Activated CD4-positive, CD25-positive, alpha-beta regulatory T cell treated with anti-CD3 and anti-CD28 coated beads, Interleukin-2, amount 50 U/mL, for 24 hours (primary cell): ENCODE measurements around the gene HEATR3.

Experiments
- ATAC-seq, 2 donors: fragments of 150-1000 bp; cut with Tn5 transposase; one replicate each; pipeline ENCODE4 v1.10.0; 2021; ENCODE audit warnings: mild to moderate bottlenecking in 1 of 2, moderate library complexity in 1 of 2

The HEATR3 gene, protein sequence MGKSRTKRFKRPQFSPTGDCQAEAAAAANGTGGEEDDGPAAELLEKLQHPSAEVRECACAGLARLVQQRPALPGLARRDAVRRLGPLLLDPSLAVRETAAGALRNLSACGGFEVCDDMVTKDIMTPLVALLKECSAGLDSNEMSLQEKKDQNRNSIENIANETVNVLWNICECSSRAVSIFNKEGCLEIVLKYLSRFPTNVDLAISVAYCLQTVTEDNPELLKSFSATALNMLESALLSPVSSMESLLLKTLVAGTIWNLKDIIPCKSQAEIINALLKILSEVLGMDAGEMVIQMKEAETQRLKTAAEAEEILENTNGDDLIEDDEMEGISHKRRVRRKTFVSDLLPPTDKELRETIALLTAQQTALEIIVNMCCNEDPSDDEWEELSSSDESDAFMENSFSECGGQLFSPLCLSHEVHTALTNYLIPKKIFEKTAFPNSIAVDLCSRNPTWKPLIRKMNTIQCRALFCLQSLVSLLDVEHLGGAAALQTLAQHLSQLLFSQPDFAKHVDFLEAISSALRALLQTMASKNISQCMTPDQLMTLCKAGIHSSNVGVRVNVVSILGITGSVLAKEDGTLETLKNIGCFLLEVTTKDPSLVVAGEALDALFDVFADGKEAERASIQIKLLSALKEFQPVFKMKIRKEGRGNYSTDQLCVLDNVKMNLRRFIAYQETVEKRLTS

DNA sequence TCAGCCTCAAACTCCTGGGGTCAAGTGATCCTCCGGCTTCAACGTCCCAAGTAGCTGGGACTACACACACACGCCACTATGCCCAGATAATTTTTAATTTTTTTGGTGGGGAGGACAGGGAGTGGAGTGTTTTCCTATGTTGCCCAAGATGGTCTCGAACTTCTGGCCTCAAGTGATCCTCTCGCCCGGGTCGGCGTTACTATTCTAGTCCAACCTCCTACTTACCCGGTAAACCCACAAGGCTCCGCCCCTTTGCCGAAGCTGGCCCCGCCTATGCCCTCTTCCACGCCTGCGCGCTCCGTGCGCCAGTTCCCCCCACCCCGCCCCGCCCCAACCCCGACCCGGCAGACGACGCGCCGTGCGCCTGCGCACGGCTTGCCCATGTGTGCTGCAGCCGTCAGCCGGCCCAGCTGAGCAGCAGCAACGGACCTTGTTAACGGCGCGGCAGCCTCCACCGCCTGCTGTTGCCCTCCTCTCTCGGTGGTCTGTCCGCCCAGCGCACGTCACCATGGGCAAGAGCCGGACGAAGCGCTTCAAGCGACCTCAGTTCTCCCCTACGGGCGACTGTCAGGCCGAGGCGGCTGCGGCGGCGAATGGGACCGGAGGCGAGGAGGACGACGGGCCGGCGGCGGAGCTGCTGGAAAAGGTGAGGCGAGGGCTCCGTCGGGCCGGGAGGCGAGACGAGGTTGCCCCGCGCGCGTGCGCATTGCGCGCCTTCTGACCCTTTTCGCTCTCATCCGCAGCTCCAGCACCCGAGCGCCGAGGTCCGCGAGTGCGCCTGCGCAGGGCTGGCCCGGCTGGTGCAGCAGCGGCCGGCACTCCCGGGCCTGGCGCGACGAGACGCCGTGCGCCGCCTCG lies at the start of gene HEATR3:
TSS of gene HEATR3 (plus strand) at position 347 of the 858 bp plus-strand sequence. CDS start at position 509, 162 bp downstream.
- peak; percentile 84 to 85 for ATAC-seq

DNA sequence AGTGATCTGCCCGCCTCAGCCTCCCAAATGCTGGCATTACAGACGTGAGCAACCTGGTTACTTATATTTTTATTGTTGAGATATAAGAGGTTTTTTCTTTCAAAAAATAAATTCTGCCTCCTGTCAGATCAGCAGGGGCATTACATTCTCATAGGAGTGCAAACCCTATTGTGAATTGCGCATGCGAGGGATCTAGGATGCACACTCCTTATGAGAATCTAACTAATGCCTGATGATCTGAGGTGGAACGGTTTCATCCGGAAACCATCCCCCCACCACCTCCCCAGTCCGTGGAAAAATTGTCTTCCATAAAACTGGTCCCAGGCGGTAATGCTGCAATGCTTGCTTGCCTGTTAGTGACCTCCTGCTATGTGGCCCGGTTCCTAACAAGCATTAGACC lies 48.2 kb upstream of the HEATR3 start:
- no peak for ATAC-seq

DNA sequence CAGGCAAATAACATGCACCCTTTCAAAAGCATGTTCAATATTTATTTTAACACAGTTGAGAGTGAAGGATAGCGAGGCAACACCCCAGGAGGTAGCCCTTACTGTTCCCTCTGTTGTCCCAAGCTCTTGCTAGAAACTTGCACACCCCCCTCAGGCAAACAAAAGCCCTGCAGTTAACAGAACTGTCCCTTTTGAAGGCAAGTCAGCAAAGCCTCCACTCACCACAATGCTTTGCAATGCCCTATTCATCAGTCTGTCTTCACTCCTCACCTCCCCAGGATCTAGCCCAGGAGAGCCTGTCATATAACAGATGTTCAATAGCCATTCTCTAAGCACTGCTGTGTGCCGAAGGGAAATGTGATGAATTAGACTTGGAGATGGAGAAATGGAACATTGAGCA lies 44.2 kb upstream of the HEATR3 start:
- ATAC-seq, result no peak

DNA sequence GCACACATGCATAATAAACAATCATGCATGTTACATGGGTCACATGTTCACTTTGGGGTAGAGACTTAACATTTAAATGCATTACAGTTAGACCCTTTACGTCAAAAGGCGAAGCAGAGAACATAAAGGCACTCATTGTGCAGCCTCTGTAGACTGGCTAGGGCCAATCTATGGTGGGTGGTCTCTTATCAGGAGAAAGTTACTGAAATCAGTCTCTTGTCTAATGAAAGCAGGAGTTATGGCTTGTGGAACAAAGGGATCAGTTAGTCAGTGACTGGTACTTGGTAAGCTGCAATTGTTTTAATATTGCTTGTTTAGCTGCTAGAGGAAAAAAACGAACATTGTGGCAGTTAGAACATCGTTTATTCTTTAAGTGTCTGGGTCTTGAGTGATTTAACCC lies 42.1 kb upstream of the HEATR3 start:
- no peak for ATAC-seq

DNA sequence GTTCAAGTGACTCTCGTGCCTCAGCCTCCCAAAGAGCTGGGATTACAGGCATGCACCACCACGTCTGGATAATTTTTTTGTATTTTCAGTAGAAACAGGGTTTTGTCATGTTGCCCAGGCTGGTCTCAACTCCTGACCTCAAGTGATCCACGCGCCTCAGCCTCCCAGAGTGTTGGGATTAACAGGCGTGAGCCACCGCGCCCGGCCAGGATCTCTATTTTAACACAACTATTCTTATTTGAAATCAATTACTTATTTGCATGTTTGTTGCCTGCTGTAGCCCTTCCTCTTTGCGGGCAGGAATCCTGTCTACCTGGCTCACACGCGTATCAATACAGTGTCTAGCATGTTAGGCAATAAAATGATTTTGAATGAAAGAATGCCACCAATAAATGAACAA lies 41.6 kb upstream of the HEATR3 start:
- no peak for ATAC-seq

DNA sequence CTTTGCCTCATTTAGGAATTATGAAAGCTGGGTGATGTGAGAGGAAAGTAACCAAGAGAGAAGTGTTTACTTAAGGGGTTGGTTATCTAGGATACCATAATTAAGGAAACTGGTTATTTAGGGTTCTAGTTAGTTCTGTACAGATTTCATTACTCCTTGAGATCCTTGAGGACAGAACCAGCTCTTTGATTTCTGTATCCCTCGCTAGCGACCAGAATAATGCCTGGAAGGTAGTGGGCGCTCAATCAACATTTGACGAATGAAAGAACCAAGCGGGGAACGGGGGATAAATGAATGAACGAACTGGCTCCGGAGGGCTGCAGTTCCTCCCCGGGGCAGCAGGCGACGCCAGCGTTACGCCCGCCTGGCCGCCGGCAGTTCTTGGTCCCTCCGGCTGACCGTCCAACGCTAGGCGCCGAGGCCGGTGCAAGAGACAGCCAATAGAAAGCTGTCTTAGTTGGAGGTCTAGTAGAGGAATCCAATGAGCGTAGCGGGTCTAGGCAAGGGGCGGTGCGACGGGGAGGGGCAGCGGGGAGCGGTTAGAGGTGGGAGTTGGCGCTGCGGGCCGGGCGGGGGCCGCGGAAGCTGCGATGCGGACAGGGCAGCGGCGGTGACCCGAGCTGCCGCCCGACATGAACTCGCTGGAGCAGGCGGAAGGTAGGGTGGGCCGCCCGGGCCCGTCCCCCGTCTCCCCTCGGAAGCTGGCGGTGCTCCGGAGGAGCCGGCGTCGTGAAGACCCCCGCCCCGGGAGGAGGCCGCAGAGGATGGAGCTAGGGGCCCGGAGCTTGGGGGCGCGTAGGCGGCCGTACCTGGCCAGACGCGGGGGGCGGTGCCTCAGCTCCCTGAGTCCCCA lies 40.9 kb upstream of the HEATR3 start, which contains the start of gene CNEP1R1:
TSS of gene CNEP1R1 (plus strand) at position 542 of the 853 bp plus-strand sequence. CDS start at position 633, 91 bp downstream.
- ATAC-seq, result peak; percentile 100

DNA sequence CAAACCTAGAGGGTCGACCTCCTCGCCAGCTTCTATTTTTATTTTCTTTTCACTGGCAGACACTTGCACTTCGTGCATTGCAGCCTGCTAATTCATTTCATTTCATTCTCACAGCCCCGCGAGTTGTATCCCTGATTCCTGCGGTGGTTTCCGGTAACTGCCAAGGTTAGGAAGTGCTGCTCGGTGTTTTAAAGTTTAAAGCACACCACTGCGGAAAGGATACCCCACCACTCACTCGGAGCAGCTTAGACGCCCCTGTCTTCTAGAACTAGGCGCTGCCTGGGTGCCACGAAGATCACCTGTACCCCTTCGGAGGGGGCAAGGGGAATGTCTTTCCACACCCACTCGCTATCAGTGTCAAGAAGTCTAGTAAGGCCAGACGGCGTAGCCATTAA lies 40.2 kb upstream of the HEATR3 start:
- peak in 1 of 2 donors; percentile 5 for ATAC-seq

DNA sequence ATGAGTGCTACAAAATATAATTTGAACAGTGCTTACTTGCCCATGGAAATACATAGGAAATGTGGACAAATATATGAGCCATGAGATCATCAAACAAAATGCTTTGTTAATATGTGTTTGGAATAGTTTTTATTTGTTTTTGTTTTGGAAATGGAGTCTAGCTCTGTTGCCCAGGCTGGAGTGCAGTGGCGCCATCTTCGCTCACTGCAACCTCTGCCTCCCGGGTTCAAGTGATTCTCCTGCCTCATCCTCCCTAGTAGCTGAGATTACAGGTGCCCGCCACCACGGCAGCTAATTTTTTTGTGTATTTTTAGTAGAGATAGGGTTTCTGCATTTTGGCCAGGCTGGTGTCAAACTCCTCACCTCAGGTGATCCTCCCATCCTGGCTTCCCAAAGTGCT lies 37.9 kb upstream of the HEATR3 start:
- no peak for ATAC-seq

DNA sequence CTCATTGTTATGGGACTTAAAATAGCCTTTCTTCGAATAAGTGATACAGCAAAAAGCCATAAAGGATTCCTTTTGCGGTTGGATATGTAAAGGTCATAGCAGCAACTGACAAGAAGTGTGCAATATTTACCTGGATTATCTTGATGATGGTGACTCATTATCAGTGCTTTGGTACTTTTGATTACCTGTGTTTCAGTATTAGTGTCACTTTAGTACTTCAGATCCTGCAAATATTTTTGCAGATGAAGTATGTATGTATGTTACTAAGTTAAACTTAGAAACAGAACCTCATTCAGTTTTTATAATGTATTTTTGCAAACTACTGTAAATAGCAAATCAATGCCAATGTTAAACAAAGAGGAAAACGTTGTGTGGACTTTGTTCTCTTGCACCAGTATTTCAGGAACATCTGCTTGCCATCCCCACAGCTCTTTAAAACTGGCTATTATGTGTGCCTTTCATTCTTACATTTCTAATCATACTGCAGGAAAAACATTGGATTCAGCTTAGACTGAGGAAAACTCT lies 30.2 kb upstream of the HEATR3 start:
- peak; percentile 63 for ATAC-seq

DNA sequence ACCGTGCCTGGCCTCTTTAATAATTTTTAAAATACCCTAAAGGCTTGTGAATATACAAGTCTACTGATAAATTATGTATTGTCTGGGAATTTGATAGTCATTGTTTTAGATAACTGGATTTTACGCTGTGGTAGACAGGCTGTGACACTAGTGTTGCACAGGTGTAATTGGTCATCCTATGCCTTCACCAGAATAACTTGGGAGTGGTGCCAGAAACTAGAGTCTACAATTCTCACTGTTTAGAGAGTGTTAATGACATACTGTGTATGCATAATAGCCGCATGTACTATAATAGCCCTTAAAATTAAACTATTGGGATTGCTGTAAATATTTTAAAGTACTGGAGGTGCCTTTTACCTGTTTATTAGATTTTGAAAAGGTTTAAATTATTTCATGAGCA lies 29.3 kb upstream of the HEATR3 start:
- no peak for ATAC-seq

DNA sequence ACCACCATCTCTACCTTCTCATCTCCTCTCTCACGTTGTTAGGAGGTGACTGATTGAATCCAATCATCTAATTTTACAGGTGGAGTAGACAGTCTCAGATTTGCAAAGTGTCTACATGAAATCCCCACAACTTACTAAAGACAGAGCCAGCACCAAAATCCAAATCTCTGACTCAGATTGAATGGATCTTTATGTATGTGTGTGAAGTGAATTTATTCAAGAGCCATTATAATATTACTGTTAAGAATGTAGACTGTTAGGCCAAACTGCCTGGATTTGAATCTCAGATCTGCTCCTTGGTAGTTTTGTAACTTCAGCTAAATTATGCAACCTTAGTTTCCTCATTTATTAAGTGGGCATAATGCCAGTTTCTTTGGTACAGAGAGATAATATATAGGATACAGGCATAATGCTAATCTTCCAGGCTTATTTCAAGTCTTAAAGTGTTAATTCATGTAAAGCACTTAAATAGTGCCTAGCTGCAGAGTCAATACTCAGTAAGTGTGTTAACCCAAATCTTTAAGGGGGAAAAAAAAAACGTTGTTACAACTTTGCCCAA lies 28.0 kb upstream of the HEATR3 start:
- no peak for ATAC-seq

DNA sequence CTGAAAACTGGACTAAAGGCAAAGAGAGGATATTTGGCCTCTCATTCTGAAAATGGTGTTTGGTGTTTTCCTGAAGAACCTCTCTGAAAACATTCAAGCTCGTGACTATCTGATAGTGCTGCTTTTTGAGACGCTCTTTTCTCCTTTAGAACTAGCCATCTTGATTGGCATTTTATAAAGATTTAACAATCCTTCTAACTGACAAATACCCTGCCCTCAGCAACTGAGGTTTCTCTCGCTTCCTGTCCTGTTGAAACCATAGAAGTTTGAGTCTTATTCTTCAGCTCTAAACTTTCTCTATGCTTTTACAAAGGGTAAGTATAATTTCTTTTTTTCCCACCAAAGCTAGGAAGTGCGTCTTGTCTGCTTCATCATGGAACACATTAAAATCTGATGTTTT lies 27.5 kb upstream of the HEATR3 start:
- no peak for ATAC-seq

DNA sequence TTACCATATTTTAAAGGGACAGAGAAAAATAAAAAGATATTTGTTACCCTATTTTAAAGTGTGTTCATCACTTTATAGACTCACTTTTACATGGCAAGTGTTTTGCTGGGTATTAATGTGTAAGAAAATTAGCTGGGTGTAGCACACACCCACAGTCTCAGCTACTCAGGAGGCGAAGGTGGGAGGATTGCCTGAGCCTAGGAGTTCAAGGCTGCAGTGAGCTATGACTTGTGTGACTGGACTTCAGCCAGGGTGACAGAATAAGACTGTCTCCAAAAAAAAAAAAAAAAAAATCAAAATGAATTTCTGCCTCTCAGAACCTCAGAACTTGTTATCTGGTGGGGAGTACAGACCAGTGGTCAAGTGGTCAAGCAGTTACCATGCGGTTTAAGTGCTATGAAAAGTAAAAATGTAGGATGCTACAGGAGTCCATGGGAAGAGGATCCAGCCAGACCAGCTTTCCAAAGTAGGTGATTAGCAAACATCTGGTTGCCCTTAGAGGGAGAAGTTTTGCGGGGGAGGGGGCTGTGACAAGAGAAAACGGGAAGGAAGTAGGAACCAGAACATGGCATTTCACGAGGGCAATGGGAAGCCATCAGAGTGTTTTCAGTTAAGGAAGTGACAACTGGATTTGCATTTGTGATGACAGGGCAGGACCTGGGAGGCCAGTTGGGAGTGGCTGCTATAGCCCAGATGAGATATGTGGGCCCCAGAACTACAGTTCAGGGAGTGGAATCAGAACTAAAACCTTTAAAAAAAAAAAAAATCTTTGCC lies 26.8 kb upstream of the HEATR3 start:
- ATAC-seq, result no peak

DNA sequence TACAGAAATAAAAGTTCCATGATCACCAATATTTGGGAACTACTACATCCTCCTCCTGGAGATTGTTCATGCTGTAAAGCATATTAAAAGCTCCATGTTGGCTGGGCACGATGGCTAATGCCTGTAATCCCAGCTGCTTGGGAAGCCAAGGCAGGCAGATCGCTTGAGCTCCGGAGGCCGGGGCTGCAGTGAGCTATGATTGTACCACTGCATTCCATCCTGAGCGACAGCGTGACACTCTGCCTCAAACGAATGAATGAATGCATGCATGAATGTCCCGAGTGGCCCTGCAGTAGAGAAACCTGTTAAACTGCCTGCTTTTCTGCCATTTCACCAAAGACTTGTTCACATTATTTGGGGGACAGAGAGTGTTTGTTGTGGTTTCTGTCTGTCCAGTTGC lies 25.8 kb upstream of the HEATR3 start:
- no peak for ATAC-seq

DNA sequence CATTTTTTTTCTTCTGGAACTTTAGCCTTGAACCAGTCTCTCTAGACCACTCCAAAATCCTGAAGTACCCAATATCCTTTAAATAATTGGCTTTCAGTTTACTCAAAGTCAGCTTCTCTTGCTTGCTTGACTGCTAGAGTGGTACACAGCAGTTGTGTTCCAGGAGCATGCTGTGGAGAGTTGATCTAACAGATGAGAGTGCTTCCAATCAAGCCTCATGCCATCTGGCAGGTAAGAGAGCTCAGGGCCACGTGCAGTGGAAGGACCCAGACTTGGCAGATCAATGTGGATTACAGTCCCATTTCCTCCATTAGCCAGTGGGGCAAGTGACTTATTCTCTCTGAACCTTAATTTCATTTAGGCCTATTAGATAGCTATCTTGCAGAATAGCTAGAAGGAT lies 25.1 kb upstream of the HEATR3 start:
- ATAC-seq, result no peak

DNA sequence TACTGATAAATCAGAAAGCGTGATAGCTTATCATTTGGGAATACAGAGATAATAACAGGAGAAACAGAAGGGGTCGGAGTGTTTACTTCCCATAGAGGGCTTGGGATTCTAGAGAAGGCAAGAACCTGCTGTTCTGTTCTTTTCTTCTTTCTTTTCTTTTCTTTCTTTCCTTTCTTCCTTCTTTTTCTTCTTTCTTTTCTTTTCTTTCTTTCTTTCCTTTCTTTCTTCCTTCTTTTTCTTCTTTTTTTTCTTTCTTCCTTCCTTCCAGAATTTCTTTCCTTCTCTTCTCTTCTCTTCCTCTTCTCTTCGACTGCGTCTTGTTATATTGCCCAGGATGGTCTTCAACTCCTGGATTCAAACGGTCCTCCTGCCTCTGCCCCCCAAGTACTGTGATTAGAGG lies 22.4 kb upstream of the HEATR3 start:
- ATAC-seq, result no peak

DNA sequence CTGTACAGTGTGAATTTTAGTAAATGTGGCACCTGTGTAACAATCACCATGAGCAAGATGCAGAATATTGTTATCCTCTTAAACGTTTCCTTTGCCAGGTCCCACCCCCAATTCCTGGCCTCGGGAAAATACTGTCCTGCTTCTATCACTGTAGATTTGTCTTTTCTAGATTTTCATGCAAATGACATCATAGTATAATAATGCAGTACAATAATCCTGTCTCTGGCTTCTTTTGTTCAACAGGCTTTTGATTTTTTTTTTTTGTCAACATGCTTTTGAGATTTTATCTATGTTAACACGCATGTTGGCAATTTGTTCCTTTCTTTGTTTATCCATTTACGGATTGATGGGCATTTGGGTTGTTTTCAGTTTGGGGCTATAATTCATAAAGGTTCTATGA lies 20.4 kb upstream of the HEATR3 start:
- ATAC-seq, result no peak

DNA sequence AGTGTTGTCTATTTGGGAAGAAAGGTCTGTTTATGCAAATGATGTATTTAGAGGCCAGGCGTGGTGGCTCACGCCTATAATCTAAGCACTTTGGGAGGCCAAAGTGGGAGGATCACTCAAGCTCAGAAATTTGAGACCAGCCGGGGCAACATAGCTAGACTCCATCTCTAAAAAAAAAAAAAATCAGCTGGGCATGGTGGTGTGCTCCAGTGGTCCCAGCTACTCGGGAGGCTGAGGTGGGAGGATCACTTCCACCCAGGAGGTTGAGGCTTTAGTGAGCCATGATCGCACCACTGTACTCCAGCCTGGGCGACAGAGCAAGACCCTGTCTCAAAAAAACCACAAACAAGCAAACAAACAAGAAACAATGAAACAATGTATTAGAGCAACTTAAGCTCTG lies 18.9 kb upstream of the HEATR3 start:
- ATAC-seq, result no peak

DNA sequence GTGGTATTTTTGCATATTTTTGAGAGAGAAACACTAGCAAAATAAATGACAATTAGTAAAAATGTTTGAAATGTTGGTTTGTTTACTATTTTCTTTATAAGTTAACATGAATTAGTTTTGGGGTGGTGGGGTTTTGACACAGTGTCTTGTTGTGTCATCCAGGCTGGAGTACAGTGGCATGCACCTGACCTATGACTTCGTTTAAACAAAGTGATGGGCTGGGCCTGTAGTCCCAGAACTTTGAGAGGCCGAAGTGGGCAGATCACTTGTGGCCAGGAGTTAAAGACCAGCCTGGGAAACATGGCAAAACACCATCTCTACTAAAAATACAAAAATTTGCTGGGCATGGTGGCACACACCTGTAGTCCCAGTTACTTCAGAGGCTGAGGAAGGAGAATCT lies 17.9 kb upstream of the HEATR3 start:
- no peak for ATAC-seq

DNA sequence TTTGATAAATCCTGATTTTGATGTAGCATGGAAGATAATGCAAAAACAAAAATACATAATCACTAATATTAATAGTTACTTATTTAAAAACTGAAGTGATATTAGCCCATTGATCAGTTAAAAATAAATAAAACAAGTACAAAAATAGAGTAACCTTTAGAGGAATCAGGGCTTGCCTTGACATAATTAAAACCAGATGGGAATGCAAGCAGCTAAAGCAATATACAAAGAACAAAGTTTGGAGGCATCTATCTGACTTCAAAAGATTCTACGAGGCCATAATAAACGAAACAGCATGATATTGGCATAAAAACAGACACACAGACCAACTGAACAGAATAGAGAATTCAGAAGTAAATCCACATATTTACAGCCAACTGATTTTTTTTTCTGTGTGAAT lies 15.0 kb upstream of the HEATR3 start:
- no peak for ATAC-seq

DNA sequence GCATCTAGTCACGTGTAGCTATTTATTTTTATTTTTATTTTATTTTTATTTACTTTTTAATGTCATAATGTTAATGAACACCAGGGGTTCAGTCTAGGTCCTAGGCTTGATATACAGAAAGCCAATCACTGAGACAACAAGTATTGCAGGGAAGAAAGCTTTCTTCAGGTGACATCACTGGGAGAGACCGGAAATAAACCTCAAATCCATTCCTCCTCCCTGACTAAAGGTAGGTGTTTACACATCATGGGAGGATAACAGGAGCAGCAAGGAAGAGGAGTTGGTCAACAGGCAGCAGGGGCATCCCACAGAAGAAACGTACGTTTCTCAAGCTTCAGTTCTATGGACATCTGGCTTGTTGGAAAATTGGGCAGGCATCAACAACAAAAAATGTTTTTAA lies 9.5 kb upstream of the HEATR3 start:
- no peak for ATAC-seq
